ENCODE results near the gene DNAAF5. TPM values are rescaled to one million over a fixed set of nuclear protein-coding genes. Genes with fewer than 3 reads are reported as not detected.
A peak's percentile ranks its signal among the peaks of the same experiment; 100 is the strongest.

Gene DNAAF5
- total RNA-seq, 4 donors from 2014 or later = 5.6 to 34.3 (median 13.3) TPM

DNA sequence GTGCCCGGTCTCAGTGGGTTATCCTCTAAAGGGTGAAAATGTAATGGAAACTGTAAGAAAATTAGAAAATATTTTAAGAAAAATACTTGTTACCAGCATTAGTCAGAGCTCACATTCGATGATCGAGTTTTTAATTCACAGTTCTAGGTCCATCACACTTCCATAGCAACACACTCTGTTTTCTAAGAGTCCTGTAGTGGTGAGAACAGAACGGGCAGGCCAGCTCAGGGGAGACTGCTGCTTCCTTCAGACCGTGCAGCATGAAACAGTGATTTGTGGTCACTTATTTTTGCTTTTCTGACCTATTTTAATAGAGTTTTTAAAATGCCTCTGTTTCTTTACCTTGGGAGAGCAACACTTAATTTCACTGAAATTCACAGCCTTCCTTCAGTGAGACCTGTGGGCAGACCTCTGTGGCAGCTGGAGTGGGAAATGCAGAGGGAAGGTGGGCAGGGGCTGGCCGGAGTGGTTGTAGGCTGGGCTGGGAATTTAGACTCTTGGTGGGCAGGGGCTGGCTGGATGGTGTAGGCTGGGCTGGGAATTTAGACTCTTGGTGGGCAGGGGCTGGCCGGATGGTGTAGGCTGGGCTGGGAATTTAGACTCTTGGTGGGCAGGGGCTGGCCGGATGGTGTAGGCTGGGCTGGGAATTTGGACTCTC lies 107.2 kb downstream of the DNAAF5 start:
- intact Hi-C loops (cut with DNase I; ENCODE audit: low total_unique reads) = no loop called here
- TF ChIP-seq, protein P1, sequence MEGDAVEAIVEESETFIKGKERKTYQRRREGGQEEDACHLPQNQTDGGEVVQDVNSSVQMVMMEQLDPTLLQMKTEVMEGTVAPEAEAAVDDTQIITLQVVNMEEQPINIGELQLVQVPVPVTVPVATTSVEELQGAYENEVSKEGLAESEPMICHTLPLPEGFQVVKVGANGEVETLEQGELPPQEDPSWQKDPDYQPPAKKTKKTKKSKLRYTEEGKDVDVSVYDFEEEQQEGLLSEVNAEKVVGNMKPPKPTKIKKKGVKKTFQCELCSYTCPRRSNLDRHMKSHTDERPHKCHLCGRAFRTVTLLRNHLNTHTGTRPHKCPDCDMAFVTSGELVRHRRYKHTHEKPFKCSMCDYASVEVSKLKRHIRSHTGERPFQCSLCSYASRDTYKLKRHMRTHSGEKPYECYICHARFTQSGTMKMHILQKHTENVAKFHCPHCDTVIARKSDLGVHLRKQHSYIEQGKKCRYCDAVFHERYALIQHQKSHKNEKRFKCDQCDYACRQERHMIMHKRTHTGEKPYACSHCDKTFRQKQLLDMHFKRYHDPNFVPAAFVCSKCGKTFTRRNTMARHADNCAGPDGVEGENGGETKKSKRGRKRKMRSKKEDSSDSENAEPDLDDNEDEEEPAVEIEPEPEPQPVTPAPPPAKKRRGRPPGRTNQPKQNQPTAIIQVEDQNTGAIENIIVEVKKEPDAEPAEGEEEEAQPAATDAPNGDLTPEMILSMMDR (IDR thresholded peaks at IDR 0.05) = no peak
- TF ChIP-seq POLR2A (IDR thresholded peaks at IDR 0.05) = no peak

DNA sequence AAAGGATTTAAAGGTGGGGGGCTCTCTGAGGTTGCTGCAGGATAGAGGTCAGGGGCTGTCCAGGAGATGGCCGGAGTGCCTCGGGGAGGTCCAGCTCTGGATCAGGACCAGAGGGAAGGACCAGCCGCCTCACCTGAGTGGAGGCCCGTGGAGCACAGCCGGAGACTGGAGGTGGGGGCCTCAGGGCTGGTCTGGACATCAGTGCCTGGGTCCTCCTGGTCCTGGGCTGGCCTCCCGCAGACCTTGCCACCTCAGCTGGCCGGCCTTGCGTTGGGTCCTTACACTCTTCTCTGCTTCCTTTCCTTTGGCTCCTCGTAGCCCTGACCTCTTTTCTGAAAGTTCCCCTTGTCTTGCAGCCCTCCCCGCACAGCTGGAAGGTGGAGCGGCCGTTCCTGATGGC lies 107.8 kb downstream of the DNAAF5 start:
- peaks cover 35 to 39% of the 10 kb centered on the region in 2 donors for H3K4me1 ChIP-seq
- intact Hi-C loops (cut with DNase I; ENCODE audit: low total_unique reads) = no loop called here
- no peaks in the 10 kb centered on the region for H3K9me3 ChIP-seq
- TF ChIP-seq, protein P1 (IDR thresholded peaks at IDR 0.05) = no peak
- no peak for TF ChIP-seq POLR2A (IDR thresholded peaks at IDR 0.05)
- no peaks in the 10 kb centered on the region for H3K27me3 ChIP-seq
- peak overlapping the region; percentile 86 to 99 for H3K27ac ChIP-seq
- H3K4me3 ChIP-seq = no peak overlapping the region
- H3K36me3 ChIP-seq = no peaks in the 10 kb centered on the region
- DNase-seq = no peak

More for the DNA sequence above, 107.2 kb downstream of the DNAAF5 start:
- Histone ChIP-seq H3K27ac (peak overlapping the region; percentile 86 to 99), H3K4me1 (peaks cover 35 to 39% of the 10 kb centered on the region in 2 donors), H3K4me3 (no peak overlapping the region), H3K9me3 (no peaks in the 10 kb centered on the region), H3K36me3 (no peaks in the 10 kb centered on the region), H3K27me3 (no peaks in the 10 kb centered on the region)
- DNase-seq = no peak

DNA sequence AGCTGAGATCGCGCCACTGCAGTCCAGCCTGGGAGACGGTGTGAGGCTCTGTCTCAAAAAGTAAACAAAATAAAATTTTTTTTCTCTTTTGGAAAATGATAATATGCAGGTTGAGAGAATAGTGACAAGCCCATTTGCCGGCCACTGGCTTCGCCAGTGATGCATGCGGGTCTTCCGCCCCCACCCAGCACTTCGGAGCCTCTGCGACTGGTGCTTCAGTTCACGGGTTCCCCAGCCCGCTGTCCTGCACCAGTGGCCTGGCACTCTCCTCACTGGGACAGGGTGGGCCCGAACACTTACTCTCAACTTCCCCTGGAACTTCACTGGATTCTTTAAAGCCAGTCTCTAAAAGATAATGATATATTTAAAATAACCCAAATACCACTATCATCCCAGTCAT lies 108.5 kb downstream of the DNAAF5 start:
- intact Hi-C loops (cut with DNase I; ENCODE audit: low total_unique reads) = no loop called here
- no peaks in the 10 kb centered on the region for H3K27me3 ChIP-seq
- H3K36me3 ChIP-seq = no peaks in the 10 kb centered on the region
- no peak overlapping the region for H3K4me3 ChIP-seq
- H3K4me1 ChIP-seq = peaks cover 29 to 36% of the 10 kb centered on the region in 2 donors
- peak overlapping the region; percentile 86 to 99 for H3K27ac ChIP-seq
- DNase-seq = no peak
- H3K9me3 ChIP-seq = no peaks in the 10 kb centered on the region
- TF ChIP-seq, protein P1 (IDR thresholded peaks at IDR 0.05) = no peak
- TF ChIP-seq POLR2A (IDR thresholded peaks at IDR 0.05) = no peak

DNA sequence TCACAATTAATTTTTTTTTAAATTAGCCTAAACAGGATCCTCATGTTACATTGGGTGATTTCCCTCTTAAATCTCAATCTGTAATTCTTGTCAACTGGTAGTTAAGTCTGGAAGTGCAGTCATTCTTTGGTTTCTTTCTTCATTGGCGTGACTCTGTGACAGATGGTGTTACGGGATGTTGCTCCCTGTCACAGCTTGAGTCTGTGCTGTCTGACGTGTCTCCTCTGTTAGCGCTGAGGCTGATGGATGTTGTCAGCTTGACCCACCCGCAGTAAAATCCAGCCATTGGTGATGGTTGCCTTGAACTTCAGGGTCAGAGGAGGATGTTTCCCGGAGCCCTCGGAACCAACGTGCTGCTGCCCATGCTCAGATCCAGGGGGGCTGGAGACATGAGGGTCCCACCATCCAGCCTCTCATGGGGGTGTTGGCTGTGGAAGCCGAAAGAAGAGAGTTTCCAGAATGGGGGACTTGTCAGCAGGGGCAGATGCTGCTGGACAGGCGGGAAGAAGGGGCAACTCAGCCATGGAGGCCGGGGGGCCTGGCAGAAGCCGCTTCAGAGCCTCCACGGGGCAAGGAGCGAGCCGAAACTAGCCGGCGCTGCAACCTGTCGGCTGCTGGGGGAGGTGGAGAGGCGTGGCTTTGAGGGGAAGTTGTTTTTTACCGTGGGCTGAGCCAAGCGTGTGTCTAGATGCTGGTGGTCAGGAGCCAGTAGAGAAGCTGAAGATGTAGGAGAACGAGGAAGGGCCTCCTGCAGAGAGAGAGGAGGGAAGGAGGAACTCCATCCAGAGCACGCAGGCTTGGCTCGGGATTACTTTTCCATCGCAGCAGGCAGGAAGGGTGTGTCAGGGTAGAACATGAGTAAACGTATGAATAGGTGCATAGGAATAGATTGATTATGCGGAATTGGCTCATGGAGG lies 109.2 kb downstream of the DNAAF5 start:
- DNase-seq = no peak
- Histone ChIP-seq H3K4me3 (no peak overlapping the region), H3K36me3 (no peaks in the 10 kb centered on the region), H3K27me3 (no peaks in the 10 kb centered on the region), H3K4me1 (peaks cover 21 to 28% of the 10 kb centered on the region in 2 donors), H3K27ac (peak overlapping the region; percentile 86 to 99), H3K9me3 (no peaks in the 10 kb centered on the region)
- no peak for TF ChIP-seq POLR2A (IDR thresholded peaks at IDR 0.05)
- TF ChIP-seq, protein P1 (IDR thresholded peaks at IDR 0.05) = no peak
- intact Hi-C loops (cut with DNase I; ENCODE audit: low total_unique reads) = no loop called here

Other genes with a start within 250 kb of the DNAAF5 start
- gene PDGFA, start 206.9 kb upstream of the DNAAF5 start, total RNA-seq = 10 to 100 TPM; 20.9 to 35.1 (median 33.6) TPM
- 10 to 100 TPM in 3 of 4 donors, 1 to 10 TPM in 1; 1.0 to 45.2 (median 28.7) TPM for gene PRKAR1B, start 582 bp downstream of the DNAAF5 start, total RNA-seq
- 100 to 1,000 TPM; 139 to 624 (median 446) TPM for gene SUN1, start 105.8 kb downstream of the DNAAF5 start, total RNA-seq
- 10 to 100 TPM in 3 of 4 donors, 1 to 10 TPM in 1; 6.1 to 39.4 (median 26.7) TPM for gene GET4, start 149.9 kb downstream of the DNAAF5 start, total RNA-seq
- gene ADAP1, start 228.0 kb downstream of the DNAAF5 start, total RNA-seq = 10 to 100 TPM in 2 of 4 donors, 1 to 10 TPM in 2; 3.2 to 17.4 (median 10.9) TPM
- gene COX19, start 248.8 kb downstream of the DNAAF5 start, total RNA-seq = 10 to 100 TPM in 3 of 4 donors, 1 to 10 TPM in 1; 2.6 to 32.5 (median 20.1) TPM

Measured in uterus (tissue), 4 donors.